Esophagus muscularis mucosa (tissue), 4 donors: ENCODE data around the gene SLC25A42. TPM values are rescaled to one million over a fixed set of nuclear protein-coding genes. Genes with fewer than 3 reads are reported as not detected.

Experiments used
- DNase-seq: peaks from one replicate; pipeline ENCODE4 v3.0.0-alpha.2; 2017; ENCODE audit errors: extremely low spot score
- H3K27ac ChIP-seq, 4 donors: fragments of 200-600 bp; sonication (generic); replicated peaks in 1 of 4; 1 replicate in 3 of 4; 2 replicates in 1 of 4; pipeline ENCODE4 v1.5.1; 2016 to 2019; ENCODE audit warnings: mild to moderate bottlenecking in 1 of 4
- H3K27me3 ChIP-seq, 4 donors: fragments of 200-600 bp; sonication (generic); one replicate each; pipeline versions ENCODE4 v1.5.1 to v1.6.0; 2016 to 2019
- H3K36me3 ChIP-seq, 4 donors: fragments of 200-600 bp; sonication (generic); one replicate each; pipeline ENCODE4 v1.5.1; 2016 to 2019
- H3K4me1 ChIP-seq, 4 donors: fragments of 200-600 bp; sonication (generic); one replicate each; pipeline ENCODE4 v1.5.1; 2016 to 2019
- H3K4me3 ChIP-seq, 4 donors: fragments of 200-600 bp; sonication (generic); 1 replicate in 2 of 4; 2 replicates in 2 of 4; pipeline ENCODE4 v1.5.1; 2016 to 2019; ENCODE audit warnings: mild to moderate bottlenecking in 4 of 4, moderate library complexity in 1 of 4
- H3K9me3 ChIP-seq, 4 donors: fragments of 200-600 bp; sonication (generic); 1 replicate in 3 of 4; 2 replicates in 1 of 4; pipeline ENCODE4 v1.5.1; 2016 to 2019
- CTCF ChIP-seq, 3 experiments: fragments of 200-600 bp in 2 of 3; fragments of 450-650 bp in 1 of 3; sonication (generic) in 2 of 3; IDR thresholded peaks; one replicate each; pipeline ENCODE4 v1.5.1; 2017 to 2019; ENCODE audit warnings: antibody characterized with exemption in 3 of 3, mild to moderate bottlenecking in 2 of 3, moderate library complexity in 1 of 3
- EP300 ChIP-seq: sonication (generic); formaldehyde crosslinking; IDR thresholded peaks from one replicate; pipeline ENCODE4 v1.6.1; 2017; ENCODE audit warnings: antibody characterized with exemption
- POLR2A ChIP-seq: fragments of 450-650 bp; IDR thresholded peaks from one replicate; pipeline ENCODE4 v1.6.1; 2017; ENCODE audit warnings: antibody characterized with exemption, moderate library complexity, mild to moderate bottlenecking, low read depth
- POLR2AphosphoS5 ChIP-seq, 2 donors: sonication (generic); formaldehyde crosslinking; IDR thresholded peaks; one replicate each; pipeline ENCODE4 v1.6.1; 2017; ENCODE audit warnings: antibody characterized with exemption in 2 of 2
- WGBS: methylation state at CpG from one replicate; pipeline ENCODE4 v1.1.5; 2018; 5-methylcytosine and 5-hydroxymethylcytosine counted together
- intact Hi-C: fragments of 100-400 bp; cut with DNase I; formaldehyde crosslinking; loops from one replicate; pipeline ENCODE4 v1.15.1; 2023
- total RNA-seq, 4 donors: library from RNA; depleted of rRNA; stranded (reverse); fragments of >200 nt; gene quantifications; one replicate each; pipeline versions ENCODE4 v1.1.0 to v1.2.1, GENCODE V29; 2016

SLC25A42 gene
- total RNA-seq, 4 donors from 2014 or later: 11.2 to 16.8 (median 13.8) TPM

GRCh38 chr19:19054315-19054938 is 9.4 kb upstream of the SLC25A42 start:
- 93% methylated on average over 13 of the region's 15 CpGs for WGBS
- intact Hi-C loops: loop anchor here (5.0 kb wide), 1 partner anchor 83 kb away; the partner anchor contains the start of gene TMEM161A
- H3K27me3 ChIP-seq: no peaks in the 10 kb centered on the region

GRCh38 chr19:19054939-19055440 is 8.8 kb upstream of the SLC25A42 start:
- peaks cover 42 to 93% (median 74%) of the 10 kb centered on the region in 4 donors for H3K36me3 ChIP-seq

More at GRCh38 chr19:19054315-19054938, 9.4 kb upstream of the SLC25A42 start:
- Histone ChIP-seq H3K9me3 (no peaks in the 10 kb centered on the region), H3K4me3 (no peak overlapping the region), H3K36me3 (peaks cover 42 to 93% (median 76%) of the 10 kb centered on the region in 4 donors), H3K4me1 (no peaks in the 10 kb centered on the region), H3K27ac (no peak overlapping the region)
- TF ChIP-seq EP300: no peak
- no peak for TF ChIP-seq POLR2AphosphoS5 (IDR thresholded peaks at IDR 0.05)
- no peak for TF ChIP-seq POLR2A
- no peak for TF ChIP-seq CTCF (IDR thresholded peaks at IDR 0.05)
- no peak for DNase-seq

GRCh38 chr19:19055701-19056100 is 8.1 kb upstream of the SLC25A42 start:
- H3K36me3 ChIP-seq: peaks cover 42 to 89% (median 70%) of the 10 kb centered on the region in 4 donors
- 100% methylated on average over 7 of the region's 13 CpGs for WGBS
- H3K4me1 ChIP-seq: no peaks in the 10 kb centered on the region
- TF ChIP-seq EP300: no peak
- no peak overlapping the region for H3K4me3 ChIP-seq
- intact Hi-C loops: no loop called here
- no peaks in the 10 kb centered on the region for H3K27me3 ChIP-seq
- H3K27ac ChIP-seq: no peak overlapping the region
- no peaks in the 10 kb centered on the region for H3K9me3 ChIP-seq
- DNase-seq: no peak

More at GRCh38 chr19:19054939-19055440, 8.8 kb upstream of the SLC25A42 start:
- 89% methylated on average over 8 of the region's 19 CpGs for WGBS
- H3K27ac ChIP-seq: no peak overlapping the region
- H3K4me3 ChIP-seq: no peak overlapping the region
- intact Hi-C loops: loop anchor here (5.0 kb wide), 1 partner anchor 82 kb away; the partner anchor contains the start of gene TMEM161A
- no peak for DNase-seq
- H3K27me3 ChIP-seq: no peaks in the 10 kb centered on the region
- H3K9me3 ChIP-seq: no peaks in the 10 kb centered on the region
- TF ChIP-seq CTCF (IDR thresholded peaks at IDR 0.05) (no peak), POLR2A (no peak), EP300 (no peak), POLR2AphosphoS5 (IDR thresholded peaks at IDR 0.05) (no peak)
- no peaks in the 10 kb centered on the region for H3K4me1 ChIP-seq

GRCh38 chr19:19056636-19057275 is 7.0 kb upstream of the SLC25A42 start:
- TF ChIP-seq POLR2AphosphoS5 (IDR thresholded peaks at IDR 0.05): no peak
- no peak for TF ChIP-seq EP300
- TF ChIP-seq POLR2A: no peak
- no peak for TF ChIP-seq CTCF (IDR thresholded peaks at IDR 0.05)
- Histone ChIP-seq H3K36me3 (peaks cover 38 to 81% (median 61%) of the 10 kb centered on the region in 4 donors), H3K27ac (no peak overlapping the region), H3K9me3 (no peaks in the 10 kb centered on the region), H3K4me3 (no peak overlapping the region), H3K27me3 (no peaks in the 10 kb centered on the region), H3K4me1 (peaks cover 0 to 7% (median 0%) of the 10 kb centered on the region in 4 donors)
- WGBS: 70% methylated on average over 6 of the region's 9 CpGs
- intact Hi-C loops: no loop called here
- DNase-seq: no peak

- WGBS: 83% methylated on average over 9 of the region's 13 CpGs
- H3K4me3 ChIP-seq: no peak overlapping the region
- no peaks in the 10 kb centered on the region for H3K27me3 ChIP-seq
- H3K4me1 ChIP-seq: peaks cover 0 to 7% (median 0%) of the 10 kb centered on the region in 4 donors
- no peaks in the 10 kb centered on the region for H3K9me3 ChIP-seq
- no peak for TF ChIP-seq POLR2A
- no peak for TF ChIP-seq CTCF (IDR thresholded peaks at IDR 0.05)
- no peak for TF ChIP-seq POLR2AphosphoS5 (IDR thresholded peaks at IDR 0.05)
- no peak for TF ChIP-seq EP300
- intact Hi-C loops: no loop called here
- no peak for DNase-seq
- H3K27ac ChIP-seq: no peak overlapping the region
- peaks cover 34 to 76% (median 56%) of the 10 kb centered on the region in 4 donors for H3K36me3 ChIP-seq
Observed at GRCh38 chr19:19057317-19057716, 6.5 kb upstream of the SLC25A42 start.
